Measurements from ENCODE around the gene SLC6A11.

SLC6A11 gene

DNA sequence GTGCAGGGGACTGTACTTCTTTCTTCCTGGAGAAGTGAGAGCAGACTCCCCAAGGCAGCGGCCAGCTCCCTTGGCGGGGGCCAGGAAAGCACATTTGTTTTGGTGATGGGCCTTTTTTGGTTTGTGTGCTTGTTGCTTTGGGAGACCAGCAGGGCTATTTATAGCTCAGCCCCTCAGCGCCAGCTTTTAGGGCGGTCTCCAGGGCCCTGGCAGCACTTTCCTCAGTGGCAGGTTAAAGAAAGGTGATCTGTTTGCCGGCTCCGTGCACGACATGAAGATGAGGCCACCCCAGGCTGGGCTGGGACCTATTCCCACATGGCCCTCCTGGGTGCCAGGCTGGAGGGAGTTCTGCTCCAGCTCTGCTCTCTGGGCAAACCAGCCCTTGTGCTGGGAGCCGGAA is 21.8 kb downstream of the SLC6A11 start:
- in situ Hi-C loops (cut with MboI; ENCODE audit: low sequenced_read_pairs), result no loop called here

DNA sequence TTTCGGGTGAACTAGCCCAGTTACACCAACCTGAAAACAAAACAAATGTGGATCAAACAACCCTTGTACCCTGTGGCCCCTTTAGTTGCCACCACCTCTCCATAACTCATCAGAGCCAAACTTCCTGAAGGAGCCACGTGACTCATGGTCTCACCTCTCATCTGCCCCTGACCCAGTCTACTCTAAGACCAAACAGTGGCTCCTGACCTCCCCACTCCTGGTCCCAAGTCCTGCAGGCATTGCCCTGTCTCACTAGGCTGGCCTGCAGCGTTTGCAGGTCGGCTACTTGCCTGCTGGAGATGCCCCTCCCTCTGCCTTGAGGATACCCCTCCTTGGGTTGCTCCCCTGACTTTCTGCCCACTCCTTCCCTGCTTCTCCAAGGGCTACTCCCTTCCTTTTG is 23.1 kb downstream of the SLC6A11 start:
- in situ Hi-C loops (cut with MboI; ENCODE audit: low sequenced_read_pairs), result no loop called here

DNA sequence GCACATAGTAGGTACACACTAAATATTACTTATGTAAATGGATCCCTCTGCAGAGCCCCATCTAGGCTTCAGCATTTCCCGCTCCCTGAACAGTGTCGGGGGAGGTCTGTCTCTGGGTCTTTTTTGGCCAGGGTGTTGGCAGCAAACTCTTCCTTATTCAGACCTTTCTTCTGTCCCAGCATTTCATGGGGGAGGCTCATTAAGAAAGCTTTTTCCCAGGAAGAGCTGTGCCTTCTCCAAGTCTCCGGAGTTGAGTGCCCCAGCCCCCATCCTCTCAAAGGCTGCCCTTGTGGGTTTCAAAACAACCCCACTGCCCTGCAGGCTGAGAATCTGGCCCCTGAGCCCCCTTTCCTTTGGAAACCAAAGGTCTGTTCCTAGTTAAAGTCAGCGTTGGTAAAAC is 25.1 kb downstream of the SLC6A11 start:
- in situ Hi-C loops (cut with MboI; ENCODE audit: low sequenced_read_pairs), result no loop called here

DNA sequence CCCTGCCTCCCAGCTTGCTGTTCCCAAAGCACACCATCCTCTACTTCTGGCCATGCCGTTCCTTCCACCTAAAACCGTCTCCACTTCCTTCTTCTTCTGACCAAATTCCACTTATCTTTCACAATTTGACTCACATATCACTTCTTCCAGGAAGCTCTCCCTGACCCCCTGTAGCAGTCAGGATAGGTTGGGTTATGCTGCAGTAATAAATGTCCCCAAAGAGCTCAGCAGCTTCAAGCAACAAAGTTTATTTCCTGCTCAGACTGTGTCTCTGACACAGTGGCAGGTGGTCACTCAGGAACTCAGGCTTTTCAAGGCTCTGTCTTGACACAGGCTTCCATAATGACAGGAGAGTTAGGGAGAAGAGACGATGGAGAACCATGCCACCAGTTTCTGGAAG is 27.4 kb downstream of the SLC6A11 start:
- in situ Hi-C loops (cut with MboI; ENCODE audit: low sequenced_read_pairs), result no loop called here

DNA sequence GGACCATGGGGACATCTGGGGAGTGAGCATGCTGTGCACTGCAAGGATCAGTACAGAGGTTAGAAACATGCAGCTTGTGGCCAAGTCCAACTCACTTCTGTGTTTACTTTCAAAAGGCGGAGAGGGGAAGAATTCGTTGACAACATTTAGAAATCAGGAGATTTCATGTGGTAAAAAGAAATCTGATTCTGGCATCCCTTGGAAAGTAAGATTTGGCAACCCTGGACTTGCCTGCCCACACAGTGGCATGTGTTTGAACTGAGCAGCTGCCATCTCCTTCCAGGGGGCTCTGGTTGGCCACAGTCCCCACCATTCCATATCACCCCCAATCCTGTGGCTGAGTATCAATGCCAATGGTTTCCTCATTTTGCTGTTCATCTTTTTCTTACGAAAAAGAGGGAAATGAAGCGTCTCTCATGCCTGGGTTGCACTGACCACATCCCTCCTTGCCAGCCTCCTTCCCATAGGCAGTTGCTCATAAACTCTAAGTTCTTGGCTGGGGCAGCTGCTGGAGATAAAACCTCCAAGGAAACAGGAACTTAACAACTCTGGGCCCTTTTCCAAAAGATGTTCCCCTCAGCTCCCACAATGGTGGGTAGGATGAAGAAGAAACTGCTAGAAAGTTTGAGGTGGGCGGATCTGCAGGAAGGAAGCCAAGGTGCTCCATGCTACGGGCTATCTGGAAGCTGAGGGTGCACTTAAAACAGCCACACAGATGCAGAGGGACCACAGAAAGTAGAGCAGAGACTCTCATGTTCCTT is 29.2 kb downstream of the SLC6A11 start:
- in situ Hi-C loops (cut with MboI; ENCODE audit: low sequenced_read_pairs), result no loop called here

DNA sequence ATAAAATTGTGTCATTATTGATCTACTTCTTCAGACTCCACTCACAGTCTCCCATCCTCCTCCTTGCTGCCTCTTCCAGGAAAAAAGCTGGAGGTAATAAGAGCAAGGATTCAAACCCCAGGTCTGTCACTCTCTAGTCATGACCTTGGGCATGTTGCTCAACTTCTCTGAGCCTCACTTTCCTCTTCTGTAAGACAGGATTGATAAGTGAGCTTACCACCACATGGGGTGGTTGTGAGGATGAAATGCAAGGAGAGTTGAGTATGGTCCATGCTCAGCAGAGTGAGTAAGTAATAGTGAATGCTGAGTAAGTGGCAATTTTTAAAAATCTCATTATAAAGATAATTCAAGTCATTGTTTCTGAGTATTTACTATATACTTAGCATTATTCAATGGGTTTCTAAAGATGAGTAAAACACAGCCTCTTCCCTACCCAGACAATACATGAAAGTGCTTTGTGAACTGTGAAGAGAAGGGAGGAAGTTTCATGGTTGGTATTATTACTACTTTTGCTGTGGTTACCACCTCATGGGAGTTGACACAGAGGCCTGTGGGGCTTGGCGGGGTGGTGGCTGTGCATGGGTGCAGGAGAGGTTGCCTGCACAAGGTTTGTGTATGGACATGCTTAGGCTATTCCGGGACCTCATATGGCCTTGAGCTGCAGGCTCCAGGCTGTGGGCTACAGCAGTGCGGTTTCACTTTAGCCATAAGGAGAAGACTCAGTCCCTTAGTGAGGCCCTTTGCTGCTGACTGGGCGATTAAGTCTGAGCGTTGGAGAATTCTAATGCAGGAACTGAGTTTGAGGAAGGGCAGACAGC is 30.0 kb downstream of the SLC6A11 start:
- in situ Hi-C loops (cut with MboI; ENCODE audit: low sequenced_read_pairs), result no loop called here

DNA sequence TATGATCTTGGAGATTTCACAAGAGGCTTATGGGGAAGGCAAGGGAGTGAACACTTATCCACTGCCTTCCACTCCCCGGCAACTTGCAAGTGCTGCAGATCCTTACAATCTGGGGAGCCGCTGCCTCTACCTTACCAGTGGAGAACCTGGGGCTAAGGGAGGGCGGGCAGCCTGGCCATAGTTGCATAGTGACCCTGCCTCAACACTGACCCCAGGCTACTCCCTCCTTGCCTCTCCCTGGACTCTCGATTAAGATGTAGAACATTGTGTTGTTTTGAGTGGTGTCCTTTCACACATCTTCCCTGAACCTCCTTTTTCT is 30.6 kb downstream of the SLC6A11 start:
- in situ Hi-C loops (cut with MboI; ENCODE audit: low sequenced_read_pairs), result no loop called here

DNA sequence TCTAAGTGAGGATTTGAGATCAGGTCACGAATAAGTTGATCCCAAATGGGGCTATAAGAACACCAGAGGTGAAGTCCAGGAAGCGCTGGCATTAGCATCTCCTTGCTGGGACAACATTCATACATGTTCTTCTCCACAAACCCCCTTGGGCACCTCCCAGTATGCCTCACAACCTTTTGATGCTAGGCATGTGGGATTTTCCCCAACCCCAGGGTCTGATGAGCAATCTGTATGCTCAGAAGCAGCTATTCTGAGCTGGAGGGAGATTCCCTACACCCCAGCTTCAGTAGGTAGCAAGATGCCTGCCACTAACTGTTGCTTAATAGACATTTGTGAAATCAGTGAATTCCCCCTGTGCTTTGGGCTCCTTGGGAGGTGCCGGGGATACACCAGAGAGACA is 32.2 kb downstream of the SLC6A11 start:
- in situ Hi-C loops (cut with MboI; ENCODE audit: low sequenced_read_pairs), result no loop called here

DNA sequence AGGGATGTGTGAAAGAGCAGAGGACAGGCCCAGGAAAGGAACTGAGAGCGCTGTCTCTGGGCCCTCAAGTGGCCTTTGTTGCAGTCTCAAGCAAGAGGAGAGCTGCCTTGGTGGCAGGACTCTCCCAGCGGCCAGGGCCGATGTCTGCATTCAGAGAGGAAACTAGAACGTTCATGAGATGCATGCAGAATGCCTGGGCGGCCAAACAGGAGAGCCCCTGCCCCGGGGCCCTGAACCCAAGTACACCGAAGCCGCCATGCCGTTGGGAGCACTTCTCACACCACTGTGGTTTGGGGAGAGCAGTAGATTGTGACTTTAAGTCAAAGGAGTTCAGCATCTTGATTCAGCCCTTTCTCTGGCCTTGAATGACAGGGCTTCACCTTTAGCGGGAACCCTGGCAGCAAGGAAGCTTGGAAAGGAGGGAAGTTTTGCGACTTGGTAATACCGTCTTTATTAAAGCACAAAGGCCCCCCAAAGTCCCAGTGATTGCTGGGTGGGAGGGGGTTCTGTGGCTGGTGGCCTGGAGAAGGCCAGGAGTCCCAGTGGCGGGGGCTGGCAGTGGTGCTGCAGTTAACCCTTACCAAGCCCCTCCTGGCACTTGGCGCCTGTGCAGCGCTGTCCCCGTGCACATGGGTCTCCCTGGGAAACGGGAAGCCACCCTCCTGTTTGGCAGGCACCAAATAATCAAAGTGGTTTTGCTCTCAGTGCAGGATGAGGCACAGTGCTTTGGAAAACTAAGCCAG is 36.2 kb downstream of the SLC6A11 start:
- in situ Hi-C loops (cut with MboI; ENCODE audit: low sequenced_read_pairs), result no loop called here

DNA sequence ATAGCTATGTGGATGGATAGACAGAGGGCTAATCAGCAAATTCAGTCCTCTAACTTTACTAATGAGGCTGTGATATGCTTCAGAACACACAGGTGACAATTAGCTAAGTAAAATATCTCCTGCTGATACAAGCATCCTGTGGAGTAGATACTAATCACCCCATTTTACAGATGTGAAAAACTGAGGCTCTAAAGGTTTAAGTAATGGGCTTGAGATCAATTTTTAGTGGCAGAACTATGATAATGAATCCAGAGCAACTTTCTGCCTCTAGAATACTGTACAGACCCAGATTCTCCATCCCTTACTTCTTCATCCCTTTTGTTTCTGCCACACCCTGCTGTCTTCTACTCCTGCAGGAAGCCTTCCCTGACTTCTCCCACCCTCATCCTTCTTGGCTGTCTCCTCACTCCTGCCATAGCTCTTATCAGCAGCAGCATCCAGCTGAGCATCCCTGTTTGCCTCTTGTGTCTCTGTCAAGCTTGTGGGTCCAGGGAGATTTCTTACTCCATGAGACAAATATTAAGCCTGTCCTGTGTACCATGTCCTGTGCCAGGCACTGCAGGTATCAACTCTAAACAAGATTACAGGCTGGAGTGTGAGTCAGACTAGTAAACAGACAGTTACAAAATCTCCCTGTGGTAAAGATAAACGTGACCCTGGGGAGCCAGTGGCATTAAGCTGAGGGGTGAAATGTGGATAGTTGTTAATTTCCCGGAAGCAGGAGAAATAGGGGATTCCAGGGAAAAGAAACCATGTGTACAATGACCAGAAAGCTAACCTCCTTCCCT is 39.2 kb downstream of the SLC6A11 start:
- in situ Hi-C loops (cut with MboI; ENCODE audit: low sequenced_read_pairs), result no loop called here

DNA sequence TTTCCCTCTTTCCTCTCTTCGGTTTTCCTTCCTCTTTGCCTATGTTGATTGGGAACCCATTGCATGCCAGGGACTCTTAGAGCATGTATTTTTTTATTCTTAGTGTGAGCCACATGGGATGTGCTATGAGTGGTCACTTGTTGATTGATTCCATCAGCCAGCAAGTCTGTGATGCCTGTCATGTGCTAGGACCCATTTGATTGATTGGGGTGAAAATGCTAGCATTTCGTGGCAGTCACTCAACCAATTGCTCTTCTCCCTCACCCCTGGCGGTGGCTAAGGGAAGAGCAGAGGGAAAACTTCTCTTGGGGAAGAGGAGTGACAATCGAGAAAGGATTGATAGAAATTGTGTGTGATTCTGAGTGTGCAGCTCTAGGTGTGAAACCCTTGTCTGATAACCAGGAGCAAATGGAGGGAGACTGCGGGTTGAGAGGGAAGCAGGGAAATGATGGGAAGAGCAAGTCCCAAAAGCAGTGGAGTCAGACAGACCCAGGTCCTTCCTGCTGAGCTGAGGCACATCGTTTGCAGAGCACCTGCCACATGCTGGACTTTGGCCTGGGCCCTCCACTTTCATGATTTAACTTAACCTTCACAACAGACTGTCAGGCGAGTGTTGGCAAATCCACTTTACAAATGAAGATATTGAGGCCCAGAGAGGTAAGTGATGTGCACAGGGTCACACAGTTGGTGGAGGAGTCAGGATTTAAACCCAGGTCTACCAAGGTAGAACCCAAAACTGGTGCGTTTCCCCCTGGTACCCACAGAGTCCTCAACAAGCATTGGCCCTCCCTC is 40.0 kb downstream of the SLC6A11 start:
- in situ Hi-C loops (cut with MboI; ENCODE audit: low sequenced_read_pairs), result no loop called here

DNA sequence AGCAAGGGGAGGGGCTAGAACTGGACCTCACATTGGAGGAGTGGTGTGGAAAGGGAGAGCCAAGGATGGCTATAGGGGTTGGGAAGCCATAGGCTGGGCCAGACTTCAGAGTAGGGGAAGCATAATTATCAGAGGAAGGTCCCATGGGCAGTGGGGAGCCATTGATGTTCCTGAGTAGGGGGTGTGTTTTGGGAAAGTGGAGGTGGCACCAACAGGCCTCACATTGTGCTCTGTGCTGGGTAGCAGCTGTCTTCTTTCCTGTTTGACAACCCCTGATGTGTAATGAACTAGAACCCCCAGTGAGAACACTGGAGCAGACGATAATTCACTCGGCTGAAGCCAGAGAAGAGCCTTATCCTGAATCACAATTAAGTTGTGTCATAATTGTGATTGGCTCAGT is 41.2 kb downstream of the SLC6A11 start:
- in situ Hi-C loops (cut with MboI; ENCODE audit: low sequenced_read_pairs), result no loop called here

DNA sequence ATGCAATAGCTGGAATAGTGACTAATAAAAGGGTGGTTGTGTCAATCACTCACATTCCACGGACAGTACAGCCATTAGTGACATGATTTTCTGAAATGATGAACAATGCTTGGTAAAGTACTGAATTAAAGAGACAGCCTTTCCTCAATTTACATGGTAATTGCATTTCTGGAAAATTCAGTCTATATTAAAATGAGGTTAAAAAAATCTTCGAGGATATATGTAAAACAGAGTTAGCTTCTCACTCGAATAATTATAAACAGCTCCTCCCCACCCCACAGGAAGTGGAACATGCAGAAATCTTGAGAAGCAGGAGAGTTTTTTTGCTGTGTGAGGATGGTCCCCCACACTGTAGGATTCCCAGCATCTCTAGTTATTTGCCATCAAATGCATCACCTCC is 42.1 kb downstream of the SLC6A11 start:
- in situ Hi-C loops (cut with MboI; ENCODE audit: low sequenced_read_pairs), result no loop called here

DNA sequence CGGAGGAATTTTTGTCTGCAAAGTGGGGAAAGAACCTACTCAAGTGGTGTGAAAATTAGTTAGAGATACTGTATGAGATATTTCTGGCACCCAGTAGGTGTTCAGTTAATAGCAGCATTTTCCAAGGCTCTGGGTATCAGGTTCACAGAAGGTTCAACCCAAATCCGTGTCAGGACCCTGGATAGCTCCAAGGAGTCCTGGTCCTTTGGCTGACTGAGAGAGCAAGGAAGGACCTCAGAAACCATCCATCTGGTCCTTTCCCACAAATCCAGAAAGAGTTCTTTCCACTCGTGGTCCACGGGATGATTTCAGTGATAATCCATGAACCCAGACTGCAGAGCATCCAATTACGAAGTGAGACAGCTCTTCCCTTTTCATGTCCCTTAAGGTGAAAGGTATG is 51.4 kb downstream of the SLC6A11 start:
- in situ Hi-C loops (cut with MboI; ENCODE audit: low sequenced_read_pairs), result no loop called here

DNA sequence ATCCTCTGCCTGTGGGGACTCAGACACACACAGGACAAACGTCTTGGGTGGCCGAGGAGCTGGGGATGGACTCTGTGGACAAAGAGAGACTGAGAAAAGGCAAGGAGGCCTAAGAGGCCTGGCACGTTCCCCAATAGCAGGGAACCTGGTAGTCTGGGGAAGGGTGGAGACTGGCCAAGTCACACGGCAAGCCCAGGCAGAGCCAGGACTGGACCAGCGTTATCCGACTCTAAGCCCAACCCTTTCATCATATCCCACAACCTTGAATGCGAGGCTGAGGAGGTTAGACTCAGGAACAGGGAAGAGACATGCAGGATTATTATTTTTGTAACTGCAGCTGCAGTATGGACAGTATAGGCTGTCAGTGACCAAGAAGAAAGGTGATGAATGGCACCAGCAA is 53.4 kb downstream of the SLC6A11 start:
- in situ Hi-C loops (cut with MboI; ENCODE audit: low sequenced_read_pairs), result no loop called here

DNA sequence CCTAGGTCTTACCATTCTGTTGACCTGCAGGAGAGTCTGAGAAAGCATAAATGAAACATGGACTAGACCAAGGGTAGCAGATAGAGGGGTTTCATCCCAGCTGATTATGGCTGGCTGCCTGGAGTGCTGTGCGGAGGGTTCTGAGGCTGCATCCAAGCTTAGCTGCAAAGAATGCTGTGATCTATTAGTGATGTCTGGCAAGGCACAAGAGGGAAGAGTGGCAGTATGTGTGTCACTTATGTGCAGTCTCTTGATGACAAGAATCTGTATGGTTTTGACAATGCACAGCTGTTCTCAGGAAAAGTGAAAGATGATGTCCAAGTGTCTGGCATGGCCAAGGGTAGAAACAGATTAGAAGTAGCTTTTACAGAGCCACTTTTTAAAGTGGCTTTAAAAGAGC is 54.3 kb downstream of the SLC6A11 start:
- in situ Hi-C loops (cut with MboI; ENCODE audit: low sequenced_read_pairs), result no loop called here

DNA sequence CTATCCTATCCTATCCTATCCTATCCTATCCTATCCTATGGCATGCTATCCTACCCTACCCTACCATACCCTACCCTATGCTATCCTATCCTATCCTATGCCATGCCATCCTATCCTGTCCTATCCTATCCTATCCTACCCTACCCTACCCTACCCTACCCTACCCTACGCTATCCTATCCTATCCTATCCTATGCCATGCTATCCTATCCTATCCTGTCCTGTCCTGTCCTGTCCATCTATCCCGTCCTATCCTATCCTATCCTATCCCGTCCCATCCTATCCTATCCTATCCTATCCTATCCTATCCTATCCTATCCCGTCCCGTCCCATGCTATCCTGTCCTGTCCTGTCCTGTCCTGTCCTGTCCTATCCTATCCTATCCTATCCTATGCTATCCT is 57.4 kb downstream of the SLC6A11 start:
- in situ Hi-C loops (cut with MboI; ENCODE audit: low sequenced_read_pairs), result no loop called here

DNA sequence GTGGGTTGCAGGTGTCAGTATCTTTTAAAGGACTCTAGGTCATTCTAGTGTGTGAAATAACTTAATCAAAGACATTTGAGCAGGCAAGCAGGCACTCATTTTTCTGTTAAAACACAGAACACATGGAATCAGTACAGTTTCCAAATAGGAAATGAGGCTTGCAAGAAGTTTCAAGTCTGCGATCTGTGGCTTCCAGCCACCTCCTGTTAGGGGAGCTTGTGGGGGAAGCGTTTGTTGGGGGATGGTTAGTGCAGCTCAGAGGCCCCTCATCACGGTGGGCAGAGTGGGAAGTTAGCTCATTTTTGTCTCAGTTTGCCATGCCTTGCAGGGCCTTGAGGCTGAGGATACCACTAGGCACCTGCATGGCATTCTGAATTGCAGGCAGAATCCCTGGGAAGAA is 59.9 kb downstream of the SLC6A11 start:
- in situ Hi-C loops (cut with MboI; ENCODE audit: low sequenced_read_pairs), result no loop called here

DNA sequence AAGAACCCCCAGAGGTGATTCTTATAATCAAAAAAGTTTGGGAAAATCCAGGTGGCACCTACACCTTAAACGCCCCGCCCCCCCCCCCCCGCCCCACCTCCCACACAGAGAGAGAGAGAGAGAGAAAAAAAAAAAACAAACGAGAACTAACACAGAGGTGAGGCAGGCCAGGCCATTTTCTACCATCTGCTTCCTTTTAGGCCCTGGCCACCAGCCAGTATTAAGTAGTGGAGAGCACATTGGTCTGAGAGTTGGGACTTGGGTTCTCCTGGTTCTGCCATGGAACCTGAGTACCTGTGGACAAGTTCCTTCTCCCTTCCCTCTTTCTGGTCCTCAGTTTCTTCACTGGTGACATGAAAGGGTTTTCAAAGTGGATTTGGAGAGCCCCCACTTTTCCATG is 60.6 kb downstream of the SLC6A11 start:
- in situ Hi-C loops (cut with MboI; ENCODE audit: low sequenced_read_pairs), result no loop called here

DNA sequence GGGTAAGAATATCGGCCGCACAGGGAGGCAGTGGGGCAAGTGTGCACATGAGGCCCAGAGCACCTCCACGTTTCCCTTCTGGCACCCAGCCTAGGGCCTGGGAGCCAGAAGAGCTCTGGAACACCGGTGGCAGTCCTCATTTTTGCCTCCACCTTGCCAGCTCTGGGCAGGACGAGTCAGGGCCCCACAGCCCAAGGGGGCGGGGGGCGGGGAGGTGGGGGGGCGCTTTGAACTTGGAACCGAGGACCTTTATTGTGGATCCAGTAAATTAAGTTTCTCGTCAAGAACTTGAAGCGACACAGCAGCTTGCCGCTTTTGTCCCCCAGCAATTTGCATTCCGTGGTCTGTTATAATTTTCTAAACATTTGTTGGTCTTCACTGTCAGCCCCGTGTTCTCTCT is 66.8 kb downstream of the SLC6A11 start:
- in situ Hi-C loops (cut with MboI; ENCODE audit: low sequenced_read_pairs), result no loop called here

All from HL-60/S4 (cell line).